ENCODE measurements around the gene DPP4.

- TF ChIP-seq CEBPB (IDR thresholded peaks at IDR 0.05; ENCODE audit: low read depth, low read length) (no peak), CTCF (conservative IDR thresholded peaks at IDR 0.05; ENCODE audit: low read depth, low read length) (no peak), ELK1 (IDR thresholded peaks at IDR 0.05; ENCODE audit: borderline replicate concordance, low read depth, low read length) (no peak), RAD21 (IDR thresholded peaks at IDR 0.05; ENCODE audit: low read length) (no peak), RFX5 (IDR thresholded peaks at IDR 0.05; ENCODE audit: low read depth, low read length) (no peak), POLR2A (IDR thresholded peaks at IDR 0.05; ENCODE audit: low read depth, low read length) (no peak), BHLHE40 (IDR thresholded peaks at IDR 0.05; ENCODE audit: low read depth, low read length) (no peak), MXI1 (IDR thresholded peaks at IDR 0.05; ENCODE audit: borderline replicate concordance, low read depth, low read length) (no peak)
Measured at GRCh38 chr2:161947836-161948235, 126.2 kb downstream of the DPP4 start.
